ENCODE results near the gene WDR88.

DNA sequence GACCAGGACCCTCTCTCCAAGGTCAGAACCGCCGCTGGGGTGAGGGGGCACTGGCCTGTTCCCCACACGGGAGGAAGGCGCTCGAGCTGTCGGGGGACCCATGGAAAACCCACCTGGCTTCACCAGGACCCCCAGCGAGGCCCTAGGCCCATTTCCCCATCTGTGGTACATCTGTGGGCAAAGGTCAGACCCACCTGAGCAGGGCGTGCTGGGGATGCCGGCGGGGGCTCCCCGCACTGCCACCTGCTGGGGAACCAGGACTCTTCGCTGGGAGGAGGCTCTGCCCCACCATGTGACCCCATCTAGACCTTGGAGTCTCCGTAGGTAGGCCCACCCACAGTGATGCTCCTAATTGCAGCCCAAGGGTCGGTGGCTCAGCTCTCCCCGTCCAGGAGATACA lies 511 bp downstream of the WDR88 start:
- TF ChIP-seq GABPA (IDR thresholded peaks at IDR 0.05 in 1 of 2, conservative IDR thresholded peaks at IDR 0.05 in 1 of 2) = no peak
- TF ChIP-seq, protein P1, sequence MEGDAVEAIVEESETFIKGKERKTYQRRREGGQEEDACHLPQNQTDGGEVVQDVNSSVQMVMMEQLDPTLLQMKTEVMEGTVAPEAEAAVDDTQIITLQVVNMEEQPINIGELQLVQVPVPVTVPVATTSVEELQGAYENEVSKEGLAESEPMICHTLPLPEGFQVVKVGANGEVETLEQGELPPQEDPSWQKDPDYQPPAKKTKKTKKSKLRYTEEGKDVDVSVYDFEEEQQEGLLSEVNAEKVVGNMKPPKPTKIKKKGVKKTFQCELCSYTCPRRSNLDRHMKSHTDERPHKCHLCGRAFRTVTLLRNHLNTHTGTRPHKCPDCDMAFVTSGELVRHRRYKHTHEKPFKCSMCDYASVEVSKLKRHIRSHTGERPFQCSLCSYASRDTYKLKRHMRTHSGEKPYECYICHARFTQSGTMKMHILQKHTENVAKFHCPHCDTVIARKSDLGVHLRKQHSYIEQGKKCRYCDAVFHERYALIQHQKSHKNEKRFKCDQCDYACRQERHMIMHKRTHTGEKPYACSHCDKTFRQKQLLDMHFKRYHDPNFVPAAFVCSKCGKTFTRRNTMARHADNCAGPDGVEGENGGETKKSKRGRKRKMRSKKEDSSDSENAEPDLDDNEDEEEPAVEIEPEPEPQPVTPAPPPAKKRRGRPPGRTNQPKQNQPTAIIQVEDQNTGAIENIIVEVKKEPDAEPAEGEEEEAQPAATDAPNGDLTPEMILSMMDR (IDR thresholded peaks at IDR 0.05; ENCODE audit: low read depth, low read length, missing input control) = no peak
- TF ChIP-seq YY1 (IDR thresholded peaks at IDR 0.05) = no peak
- TF ChIP-seq NR2F2 (IDR thresholded peaks at IDR 0.05) = no peak
- TF ChIP-seq HNF4A (conservative IDR thresholded peaks at IDR 0.05) = no peak
- TF ChIP-seq RAD21 (IDR thresholded peaks at IDR 0.05) = no peak
- TF ChIP-seq RXRA (IDR thresholded peaks at IDR 0.05) = no peak
- TF ChIP-seq, protein P2, sequence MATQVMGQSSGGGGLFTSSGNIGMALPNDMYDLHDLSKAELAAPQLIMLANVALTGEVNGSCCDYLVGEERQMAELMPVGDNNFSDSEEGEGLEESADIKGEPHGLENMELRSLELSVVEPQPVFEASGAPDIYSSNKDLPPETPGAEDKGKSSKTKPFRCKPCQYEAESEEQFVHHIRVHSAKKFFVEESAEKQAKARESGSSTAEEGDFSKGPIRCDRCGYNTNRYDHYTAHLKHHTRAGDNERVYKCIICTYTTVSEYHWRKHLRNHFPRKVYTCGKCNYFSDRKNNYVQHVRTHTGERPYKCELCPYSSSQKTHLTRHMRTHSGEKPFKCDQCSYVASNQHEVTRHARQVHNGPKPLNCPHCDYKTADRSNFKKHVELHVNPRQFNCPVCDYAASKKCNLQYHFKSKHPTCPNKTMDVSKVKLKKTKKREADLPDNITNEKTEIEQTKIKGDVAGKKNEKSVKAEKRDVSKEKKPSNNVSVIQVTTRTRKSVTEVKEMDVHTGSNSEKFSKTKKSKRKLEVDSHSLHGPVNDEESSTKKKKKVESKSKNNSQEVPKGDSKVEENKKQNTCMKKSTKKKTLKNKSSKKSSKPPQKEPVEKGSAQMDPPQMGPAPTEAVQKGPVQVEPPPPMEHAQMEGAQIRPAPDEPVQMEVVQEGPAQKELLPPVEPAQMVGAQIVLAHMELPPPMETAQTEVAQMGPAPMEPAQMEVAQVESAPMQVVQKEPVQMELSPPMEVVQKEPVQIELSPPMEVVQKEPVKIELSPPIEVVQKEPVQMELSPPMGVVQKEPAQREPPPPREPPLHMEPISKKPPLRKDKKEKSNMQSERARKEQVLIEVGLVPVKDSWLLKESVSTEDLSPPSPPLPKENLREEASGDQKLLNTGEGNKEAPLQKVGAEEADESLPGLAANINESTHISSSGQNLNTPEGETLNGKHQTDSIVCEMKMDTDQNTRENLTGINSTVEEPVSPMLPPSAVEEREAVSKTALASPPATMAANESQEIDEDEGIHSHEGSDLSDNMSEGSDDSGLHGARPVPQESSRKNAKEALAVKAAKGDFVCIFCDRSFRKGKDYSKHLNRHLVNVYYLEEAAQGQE (IDR thresholded peaks at IDR 0.05) = no peak
- TF ChIP-seq TAF1 (conservative IDR thresholded peaks at IDR 0.05) = no peak
- TF ChIP-seq SP1 (IDR thresholded peaks at IDR 0.05) = no peak
- no peak for TF ChIP-seq JUND (IDR thresholded peaks at IDR 0.05)
